Activated CD4-positive, alpha-beta T cell treated with anti-CD3 and anti-CD28 coated beads, Interleukin-2, amount 50 U/mL, for 48 hours (primary cell): ENCODE results near the gene AMPH.
"Not testable (repeated sequence)": the region's sequence is repeated elsewhere in the genome, so short reads cannot be mapped to it uniquely, and the experiment has no call there.

Experiments
- DNase-seq, 2 experiments: peaks; one replicate each; pipeline ENCODE4 v3.0.0-alpha.2; 2020

The AMPH gene

GRCh38 chr7:38345299-38346172 is 285.6 kb downstream of the AMPH start:
- peak; percentile 45 to 59 for DNase-seq

GRCh38 chr7:38344741-38345140 is 286.4 kb downstream of the AMPH start:
- DNase-seq: peak in 1 of 2 experiments; percentile 29

- DNase-seq: not testable (repeated sequence)
Measured at GRCh38 chr7:38342135-38342534, 289.0 kb downstream of the AMPH start.

- DNase-seq: not testable (repeated sequence)
Measured at GRCh38 chr7:38341172-38341705, 289.9 kb downstream of the AMPH start.

GRCh38 chr7:38339953-38340819 is 291.0 kb downstream of the AMPH start:
- DNase-seq: no peak

- DNase-seq: not testable (repeated sequence)
Measured at GRCh38 chr7:38336148-38336515, 295.0 kb downstream of the AMPH start.

- DNase-seq: peak; percentile 80 to 84
Measured at GRCh38 chr7:38335492-38336147, 295.6 kb downstream of the AMPH start.

GRCh38 chr7:38335128-38335491 is 296.1 kb downstream of the AMPH start:
- DNase-seq: no peak

- no peak for DNase-seq
Measured at GRCh38 chr7:38334163-38334562, 297.0 kb downstream of the AMPH start.
